HCT116 (cell line): ENCODE results near the gene CUEDC2. TPM values are rescaled to one million over a fixed set of nuclear protein-coding genes. Genes with fewer than 3 reads are reported as not detected.

ENCODE experiments used
- ATAC-seq: fragments of 200-7000 bp; cut with Tn5 transposase; 2 replicates; pipeline ENCODE4 v1.9.1; 2020; ENCODE audit warnings: mild to moderate bottlenecking, moderate library complexity
- BruUV-seq: library from RNA; stranded (reverse); fragments of 400-500 nt; replicated peaks from 2 replicates; lab custom pipeline; 2021; lab: Mats Ljungman, UMichigan
- CTCF ChIA-PET: fragments of 300-600 bp; sonication (Branson Sonifier 250); formaldehyde crosslinking; loops from one replicate; lab custom pipeline; 2021; ENCODE audit warnings: antibody characterized with exemption; lab: Charles Lee
- POLR2A ChIA-PET: fragments of 300-600, 350-600 bp; sonication (Branson Sonifier 250); formaldehyde crosslinking; loops from one replicate; lab custom pipeline; 2021; ENCODE audit warnings: antibody characterized with exemption; lab: Charles Lee
- RAD21 ChIA-PET, 2 experiments: fragments of 300-600 bp; sonication (Branson Sonifier 250); formaldehyde crosslinking; loops; one replicate each; lab custom pipeline; 2023; ENCODE audit warnings: low total read pairs in 2 of 2; ENCODE audit not compliant: uncharacterized antibody in 2 of 2, unreplicated experiment in 2 of 2, low non-redundant PET in 1 of 2; lab: Charles Lee
- DNase-seq: peaks from one replicate; pipeline ENCODE4 v3.0.0-alpha.2; 2010; ENCODE audit warnings: low read depth, low spot score
- H2AFZ ChIP-seq: fragments of 200-600 bp; shearing (Covaris generic), sonication (generic); 2 replicates; pipeline ENCODE4 v1.6.1; 2017; ENCODE audit warnings: low read depth, mixed run types, mixed read lengths, antibody characterized with exemption, low read length; ENCODE audit not compliant: poor library complexity, severe bottlenecking
- H3K27ac ChIP-seq: 2 replicates; pipeline ENCODE4 v1.5.1; 2012; ENCODE audit warnings: low read depth, low read length
- H3K27me3 ChIP-seq: fragments of 200-600 bp; sonication (generic); 2 replicates; pipeline ENCODE4 v1.6.1; 2016; ENCODE audit warnings: mixed run types, low read length, mixed read lengths; ENCODE audit not compliant: insufficient read depth
- H3K36me3 ChIP-seq, 2 experiments: fragments of 200-500 bp in 1 of 2; fragments of 200-600 bp in 1 of 2; sonication (Bioruptor generic) in 1 of 2; sonication (generic) in 1 of 2; 2 replicates each; pipeline versions ENCODE4 v1.5.1 to v1.6.1; 2014 to 2016; ENCODE audit warnings: low read length in 2 of 2, inconsistent platforms in 1 of 2, mixed read lengths in 1 of 2, mixed run types in 1 of 2; ENCODE audit not compliant: insufficient read depth in 2 of 2, control insufficient read depth in 1 of 2
- H3K4me1 ChIP-seq, 2 experiments: fragments of 200-600 bp in 1 of 2; sonication (generic) in 1 of 2; 2 replicates each; pipeline versions ENCODE4 v1.5.1 to v1.6.1; 2012 to 2017; ENCODE audit warnings: low read length in 2 of 2, inconsistent platforms in 1 of 2, mild to moderate bottlenecking in 1 of 2, mixed read lengths in 1 of 2, mixed run types in 1 of 2, moderate library complexity in 1 of 2; ENCODE audit not compliant: insufficient read depth in 2 of 2, control insufficient read depth in 1 of 2
- H3K4me2 ChIP-seq: fragments of 200-600 bp; sonication (generic); 2 replicates; pipeline ENCODE4 v1.6.1; 2017; ENCODE audit warnings: mixed run types, low read length, mixed read lengths
- H3K4me3 ChIP-seq, 2 experiments: fragments of 200-600 bp in 1 of 2; sonication (generic) in 1 of 2; replicated peaks in 1 of 2; 2 replicates each; pipeline ENCODE4 v1.5.1; 2011 to 2016; ENCODE audit warnings: low read length in 2 of 2, control low read depth in 1 of 2, low read depth in 1 of 2, mild to moderate bottlenecking in 1 of 2, mixed read lengths in 1 of 2, mixed run types in 1 of 2
- H3K79me2 ChIP-seq: fragments of 200-600 bp; sonication (generic); 2 replicates; pipeline ENCODE4 v1.6.1; 2017; ENCODE audit warnings: mild to moderate bottlenecking, mixed run types, low read length, moderate library complexity, mixed read lengths; ENCODE audit not compliant: insufficient read depth
- H3K9ac ChIP-seq: fragments of 200-600 bp; sonication (generic); 2 replicates; pipeline ENCODE4 v1.6.1; 2016; ENCODE audit warnings: low read length, mixed read lengths
- H3K9me2 ChIP-seq: fragments of 200-600 bp; sonication (generic), shearing (Covaris generic); 2 replicates; pipeline ENCODE4 v1.6.1; 2017; ENCODE audit warnings: mixed run types, mild to moderate bottlenecking, moderate library complexity; ENCODE audit not compliant: insufficient read depth
- H3K9me3 ChIP-seq, 2 experiments: fragments of 200-500 bp in 1 of 2; fragments of 200-600 bp in 1 of 2; sonication (Bioruptor generic) in 1 of 2; sonication (generic) in 1 of 2; 2 replicates each; pipeline ENCODE4 v1.6.1; 2014 to 2017; ENCODE audit warnings: low read length in 2 of 2, mixed read lengths in 2 of 2, inconsistent platforms in 1 of 2, low read depth in 1 of 2, mild to moderate bottlenecking in 1 of 2, mixed run types in 1 of 2, moderate library complexity in 1 of 2; ENCODE audit not compliant: control insufficient read depth in 1 of 2, insufficient read depth in 1 of 2
- H4K20me1 ChIP-seq: fragments of 200-600 bp; sonication (generic), shearing (Covaris generic); 2 replicates; pipeline ENCODE4 v1.6.1; 2017; ENCODE audit warnings: mixed run types, mild to moderate bottlenecking, moderate library complexity; ENCODE audit not compliant: insufficient read depth
- POLR2AphosphoS5 ChIP-seq: IDR thresholded peaks from 2 replicates; pipeline ENCODE4 v1.6.1; 2011; ENCODE audit warnings: mild to moderate bottlenecking, low read depth, low read length, moderate library complexity
- SIN3A ChIP-seq: IDR thresholded peaks from 2 replicates; pipeline ENCODE4 v1.6.1; 2012; ENCODE audit warnings: low read depth
- TCF7L2 ChIP-seq: IDR thresholded peaks from 2 replicates; pipeline ENCODE4 v1.7.0; 2011; ENCODE audit warnings: borderline replicate concordance, inconsistent platforms; ENCODE audit not compliant: insufficient read depth, insufficient read length; ENCODE audit errors: extremely low read depth
- ZBTB33 ChIP-seq: IDR thresholded peaks from 2 replicates; pipeline ENCODE4 v1.6.1; 2011; ENCODE audit warnings: mild to moderate bottlenecking, low read length, moderate library complexity; ENCODE audit not compliant: insufficient replicate concordance; ENCODE audit errors: extremely low read depth
- intact Hi-C: fragments of 100-400 bp; cut with micrococcal nuclease; formaldehyde crosslinking; loops from 2 replicates; pipeline ENCODE4 v1.10.0; 2022
- total RNA-seq: library from RNA; stranded (reverse); gene quantifications from one replicate; pipeline ENCODE4 v1.2.1, GENCODE V29; 2021; ENCODE audit not compliant: unreplicated experiment

The CUEDC2 gene
- total RNA-seq, 1 experiment from 2014 or later = 96.7 TPM

GRCh38 chr10:102395400-102396316 lies 36.7 kb downstream of the CUEDC2 start, which contains the start of gene NFKB2:
Gene NFKB2 (plus strand): TSS chr10:102395705. CDS start chr10:102395960, 255 bp downstream.
- peak within 1 kb of the TSS; percentile 99 for H3K4me2 ChIP-seq
- BruUV-seq = no TSS peak
- peak within 1 kb of the TSS; percentile 77 for H3K27ac ChIP-seq
- H3K9me2 ChIP-seq = no peaks in the 10 kb centered on the region
- H4K20me1 ChIP-seq = no peaks in the 10 kb centered on the region
- peak within 1 kb of the TSS; percentile 75 to 92 for H3K4me3 ChIP-seq
- ChIA-PET CTCF (interaction anchor here (1.4 to 9.3 kb wide), 9 partner anchors 9 to 227 kb away, joined by 3 to 154 read pairs (median 22); partner anchors contain the start of genes ELOVL3 and FBXL15), POLR2A (interaction anchor here (0.9 to 2.8 kb wide), 7 partner anchors 9 to 226 kb away, joined by 3 to 14 read pairs (median 3); no protein-coding TSS in a partner anchor), RAD21 (interaction anchor here in 1 of 2 experiments (1.2 to 2.2 kb wide), 2 partner anchors 25 to 165 kb away, joined by 5 to 7 read pairs; partner anchors contain the start of gene FBXL15)
- H3K9ac ChIP-seq = peak within 1 kb of the TSS; percentile 91
- no peaks in the 10 kb centered on the region for H3K27me3 ChIP-seq
- H3K9me3 ChIP-seq = no peaks in the 10 kb centered on the region
- intact Hi-C loops = loop anchor here (2.0 kb wide), 4 partner anchors 55 to 227 kb away; partner anchors contain the start of gene C10orf95
- ATAC-seq (peak; percentile 35), DNase-seq (peak; percentile 72)
- H3K4me1 ChIP-seq = peaks cover 20 to 62% of the 10 kb centered on the region in 2 experiments
- TF ChIP-seq SIN3A = no peak
- no peak for TF ChIP-seq ZBTB33
- peak; percentile 90 for TF ChIP-seq POLR2AphosphoS5
- no peak for TF ChIP-seq TCF7L2
- peaks cover 6 to 20% of the 10 kb centered on the region in 2 experiments; a peak in 3 of 4 replicates for H3K36me3 ChIP-seq
- H3K79me2 ChIP-seq = peaks cover 13% of the 10 kb centered on the region; the same call in 1 of the 2 replicates
- H2AFZ ChIP-seq = no peak within 1 kb of the TSS
